Mammary epithelial cell (primary cell): ENCODE results near the gene CP.

Source experiments
- EZH2 ChIP-seq: IDR thresholded peaks from 2 replicates; pipeline ENCODE4 v1.6.1; 2012; ENCODE audit warnings: low read length, inconsistent platforms, borderline replicate concordance
- TF ChIP-seq, protein P1 (sequence below), 2 donors: IDR thresholded peaks in 1 of 2; conservative IDR thresholded peaks in 1 of 2; 2 replicates each; pipeline ENCODE4 v1.5.1; 2011 to 2012; ENCODE audit warnings: inconsistent platforms in 2 of 2, low read length in 2 of 2, mild to moderate bottlenecking in 2 of 2, control low read depth in 1 of 2, low read depth in 1 of 2; ENCODE audit not compliant: insufficient read depth in 1 of 2; ENCODE audit errors: extremely low read depth in 1 of 2

DNA sequence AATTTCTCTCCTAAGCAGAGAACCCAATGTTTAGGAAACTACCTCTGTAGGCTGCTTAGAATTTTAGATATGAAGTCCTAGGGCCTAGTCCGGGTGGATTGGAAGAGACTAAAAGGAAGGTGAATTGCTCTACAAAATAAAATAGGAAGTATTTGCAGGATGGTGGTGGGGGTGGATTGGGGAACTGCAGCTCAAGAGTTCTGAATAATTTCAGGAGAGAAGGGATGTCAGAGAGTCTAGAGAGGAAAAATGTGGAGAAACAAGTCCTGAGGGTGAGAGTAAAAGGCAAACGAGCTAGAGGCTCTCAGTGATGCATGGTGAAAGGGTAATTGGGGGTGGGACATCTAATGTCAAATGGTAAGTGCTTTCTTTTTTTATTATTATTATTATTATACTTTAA is 10.2 kb upstream of the CP start:
- TF ChIP-seq, protein P1, sequence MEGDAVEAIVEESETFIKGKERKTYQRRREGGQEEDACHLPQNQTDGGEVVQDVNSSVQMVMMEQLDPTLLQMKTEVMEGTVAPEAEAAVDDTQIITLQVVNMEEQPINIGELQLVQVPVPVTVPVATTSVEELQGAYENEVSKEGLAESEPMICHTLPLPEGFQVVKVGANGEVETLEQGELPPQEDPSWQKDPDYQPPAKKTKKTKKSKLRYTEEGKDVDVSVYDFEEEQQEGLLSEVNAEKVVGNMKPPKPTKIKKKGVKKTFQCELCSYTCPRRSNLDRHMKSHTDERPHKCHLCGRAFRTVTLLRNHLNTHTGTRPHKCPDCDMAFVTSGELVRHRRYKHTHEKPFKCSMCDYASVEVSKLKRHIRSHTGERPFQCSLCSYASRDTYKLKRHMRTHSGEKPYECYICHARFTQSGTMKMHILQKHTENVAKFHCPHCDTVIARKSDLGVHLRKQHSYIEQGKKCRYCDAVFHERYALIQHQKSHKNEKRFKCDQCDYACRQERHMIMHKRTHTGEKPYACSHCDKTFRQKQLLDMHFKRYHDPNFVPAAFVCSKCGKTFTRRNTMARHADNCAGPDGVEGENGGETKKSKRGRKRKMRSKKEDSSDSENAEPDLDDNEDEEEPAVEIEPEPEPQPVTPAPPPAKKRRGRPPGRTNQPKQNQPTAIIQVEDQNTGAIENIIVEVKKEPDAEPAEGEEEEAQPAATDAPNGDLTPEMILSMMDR (conservative IDR thresholded peaks at IDR 0.05 in 1 of 2, IDR thresholded peaks at IDR 0.05 in 1 of 2; ENCODE audit: extremely low read depth in 1 of 2, insufficient read depth in 1 of 2, low read depth in 1 of 2, low read length in 2 of 2), result no peak
- TF ChIP-seq EZH2, result no peak
